K562 (cell line): Measurements from ENCODE around the gene TENT4A. TPM values are rescaled to one million over a fixed set of nuclear protein-coding genes. Genes with fewer than 3 reads are reported as not detected.

Source experiments
- CC2D1A ChIP-seq: fragments of 450-650 bp; IDR thresholded peaks from 2 replicates; pipeline ENCODE4 v1.6.1; 2017; ENCODE audit warnings: mild to moderate bottlenecking
- CREBBP ChIP-seq: IDR thresholded peaks from one replicate; pipeline ENCODE4 v1.6.1; 2012; ENCODE audit warnings: low read depth, mild to moderate bottlenecking, control low read depth, inconsistent platforms, low read length
- GABPB1 ChIP-seq: sonication (generic); formaldehyde crosslinking; IDR thresholded peaks from 2 replicates; pipeline ENCODE4 v1.8.0; 2022; ENCODE audit warnings: mild to moderate bottlenecking, missing genetic modification reagents
- GATA2 ChIP-seq: sonication (generic); formaldehyde crosslinking; IDR thresholded peaks from 2 replicates; pipeline ENCODE4 v1.4.0; 2020; ENCODE audit warnings: mild to moderate bottlenecking, missing genetic modification reagents
- MEIS2 ChIP-seq: fragments of 450-650 bp; IDR thresholded peaks from 2 replicates; pipeline ENCODE4 v1.6.1; 2014; ENCODE audit warnings: mild to moderate bottlenecking; ENCODE audit not compliant: partially characterized antibody
- MIER1 ChIP-seq: fragments of 450-650 bp; IDR thresholded peaks from 2 replicates; pipeline ENCODE4 v1.6.1; 2016; ENCODE audit warnings: antibody characterized with exemption, mild to moderate bottlenecking, low read depth
- NFIC ChIP-seq: fragments of 450-650 bp; IDR thresholded peaks from 2 replicates; pipeline ENCODE4 v1.6.1; 2017; ENCODE audit warnings: mild to moderate bottlenecking, inconsistent platforms
- NKRF ChIP-seq: fragments of 450-650 bp; IDR thresholded peaks from 2 replicates; pipeline ENCODE4 v1.6.1; 2016; ENCODE audit warnings: borderline replicate concordance
- PKNOX1 ChIP-seq: fragments of 450-650 bp; IDR thresholded peaks from 2 replicates; pipeline ENCODE4 v1.6.1; 2016
- RB1 ChIP-seq: fragments of 450-650 bp; IDR thresholded peaks from 2 replicates; pipeline ENCODE4 v1.6.1; 2017; ENCODE audit warnings: low read depth, mild to moderate bottlenecking
- SMARCC2 ChIP-seq: fragments of 450-650 bp; IDR thresholded peaks from 2 replicates; pipeline ENCODE4 v1.6.1; 2017; ENCODE audit warnings: antibody characterized with exemption, moderate library complexity, mild to moderate bottlenecking, low read depth
- STAT6 ChIP-seq: sonication (generic); formaldehyde crosslinking; IDR thresholded peaks from 2 replicates; pipeline ENCODE4 v1.8.1; 2023; ENCODE audit warnings: mild to moderate bottlenecking, missing genetic modification reagents
- XRCC3 ChIP-seq: fragments of 450-650 bp; IDR thresholded peaks from 2 replicates; pipeline ENCODE4 v1.6.1; 2017; ENCODE audit warnings: mild to moderate bottlenecking, moderate library complexity
- ZFPM2 ChIP-seq: fragments of 250-450 bp; sonication (Bioruptor Pico); IDR thresholded peaks from 2 replicates; pipeline ENCODE4 v1.5.1; 2022; ENCODE audit warnings: mild to moderate bottlenecking
- ZNF124 ChIP-seq: sonication (generic); formaldehyde crosslinking; IDR thresholded peaks from 2 replicates; pipeline ENCODE4 v1.8.1; 2022; ENCODE audit warnings: missing genetic modification reagents
- ZNF274 ChIP-seq: IDR thresholded peaks from 2 replicates; pipeline ENCODE4 v1.6.1; 2011; ENCODE audit warnings: low read depth, mild to moderate bottlenecking, low read length, moderate library complexity, borderline replicate concordance
- ZNF324 ChIP-seq: fragments of 250-450 bp; sonication (Bioruptor Pico); IDR thresholded peaks from 2 replicates; pipeline ENCODE4 v1.4.0; 2020; ENCODE audit warnings: mild to moderate bottlenecking
- ZNF76 ChIP-seq: fragments of 250-450 bp; sonication (Bioruptor Pico); IDR thresholded peaks from 2 replicates; pipeline ENCODE4 v1.4.0; 2020; ENCODE audit warnings: mild to moderate bottlenecking, moderate library complexity, borderline replicate concordance
- polyA plus RNA-seq, 8 experiments: library from polyadenylated mRNA; depleted of rRNA in 4 of 8; stranded (reverse) in 5 of 8; unstranded in 3 of 8; fragments of >200 nt; fragmentation: Nextera tagmentation in 2 of 8; fragmentation: Illumina TruSeq in 1 of 8; extraction: Ambion mirVana in 2 of 8; extraction: Trizol in 1 of 8; gene quantifications; 2 replicates each; pipeline versions ENCODE4 v1.2.1 to v1.2.3, GENCODE V29; 2011 to 2014; ENCODE audit warnings: inconsistent platforms in 1 of 8, missing spikeins in 1 of 8
- total RNA-seq, 7 experiments: library from RNA; depleted of rRNA in 6 of 7; stranded (reverse); fragments of >200 nt in 6 of 7; fragmentation: Illumina TruSeq in 2 of 7; extraction: Trizol in 2 of 7; gene quantifications; 2 replicates each; pipeline versions ENCODE4 v1.2.1 to v1.2.3, GENCODE V29; 2011 to 2021; ENCODE audit warnings: low replicate concordance in 1 of 7
- TF ChIP-seq, protein P1 (sequence below): sonication (generic); formaldehyde crosslinking; IDR thresholded peaks from 2 replicates; pipeline ENCODE4 v1.8.1; 2023; ENCODE audit warnings: mild to moderate bottlenecking, missing genetic modification reagents
- TF ChIP-seq, protein P2 (sequence below): fragments of 250-450 bp; sonication (Bioruptor Pico); IDR thresholded peaks from 2 replicates; pipeline ENCODE4 v1.4.0; 2020; ENCODE audit warnings: mild to moderate bottlenecking

The TENT4A gene
- total and polyA plus RNA-seq, 9 of the 15 experiments (the other 6 are each of a cell fraction or from before 2014, with no cell fraction given), result 1.3 to 27.3 (median 13.0) TPM

DNA sequence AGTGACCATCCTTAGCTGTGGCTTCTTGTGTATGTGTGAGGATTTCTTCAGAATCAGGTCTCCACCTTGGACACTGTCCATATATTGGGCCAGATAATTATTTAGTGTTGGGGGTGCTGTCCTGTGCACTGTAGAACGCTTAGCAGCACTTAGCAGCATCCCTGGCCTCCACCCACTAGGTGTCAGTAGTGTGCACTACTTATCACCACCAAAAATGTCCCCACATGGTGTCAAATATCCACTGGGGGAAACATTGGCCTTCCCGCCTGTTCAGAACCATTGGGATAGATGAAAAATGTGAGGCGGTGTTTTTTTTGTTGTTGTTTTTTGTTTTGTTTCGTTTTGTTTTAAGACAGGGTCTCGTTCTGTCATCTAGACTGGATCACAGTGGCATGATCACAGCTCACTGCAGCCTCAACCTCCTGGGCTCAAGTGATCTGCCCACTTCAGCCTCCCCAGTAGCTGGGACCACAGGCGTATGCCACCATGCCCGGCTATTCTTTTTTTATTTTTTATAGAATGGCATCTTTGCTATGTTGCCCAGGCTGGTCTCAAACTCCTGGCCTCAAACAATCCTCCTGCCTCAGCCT, 67.7 kb downstream of the TENT4A start (continued):
- TF ChIP-seq CREBBP (no peak), ZNF324 (no peak), RB1 (no peak), ZNF124 (CRISPR knock-in tag) (no peak), STAT6 (CRISPR knock-in tag) (no peak), ZNF274 (no peak), ZFPM2 (CRISPR knock-in tag) (no peak), GABPB1 (CRISPR knock-in tag) (no peak), GATA2 (CRISPR knock-in tag) (no peak), SMARCC2 (no peak), CC2D1A (peak; percentile 67; the same call in 1 of the 2 replicates), ZNF76 (CRISPR knock-in tag) (no peak), MEIS2 (no peak), NFIC (no peak), XRCC3 (no peak), NKRF (no peak), PKNOX1 (no peak), MIER1 (no peak)
- TF ChIP-seq, protein P1, sequence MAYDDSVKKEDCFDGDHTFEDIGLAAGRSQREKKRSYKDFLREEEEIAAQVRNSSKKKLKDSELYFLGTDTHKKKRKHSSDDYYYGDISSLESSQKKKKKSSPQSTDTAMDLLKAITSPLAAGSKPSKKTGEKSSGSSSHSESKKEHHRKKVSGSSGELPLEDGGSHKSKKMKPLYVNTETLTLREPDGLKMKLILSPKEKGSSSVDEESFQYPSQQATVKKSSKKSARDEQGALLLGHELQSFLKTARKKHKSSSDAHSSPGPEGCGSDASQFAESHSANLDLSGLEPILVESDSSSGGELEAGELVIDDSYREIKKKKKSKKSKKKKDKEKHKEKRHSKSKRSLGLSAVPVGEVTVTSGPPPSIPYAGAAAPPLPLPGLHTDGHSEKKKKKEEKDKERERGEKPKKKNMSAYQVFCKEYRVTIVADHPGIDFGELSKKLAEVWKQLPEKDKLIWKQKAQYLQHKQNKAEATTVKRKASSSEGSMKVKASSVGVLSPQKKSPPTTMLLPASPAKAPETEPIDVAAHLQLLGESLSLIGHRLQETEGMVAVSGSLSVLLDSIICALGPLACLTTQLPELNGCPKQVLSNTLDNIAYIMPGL, result no peak
- TF ChIP-seq, protein P2, sequence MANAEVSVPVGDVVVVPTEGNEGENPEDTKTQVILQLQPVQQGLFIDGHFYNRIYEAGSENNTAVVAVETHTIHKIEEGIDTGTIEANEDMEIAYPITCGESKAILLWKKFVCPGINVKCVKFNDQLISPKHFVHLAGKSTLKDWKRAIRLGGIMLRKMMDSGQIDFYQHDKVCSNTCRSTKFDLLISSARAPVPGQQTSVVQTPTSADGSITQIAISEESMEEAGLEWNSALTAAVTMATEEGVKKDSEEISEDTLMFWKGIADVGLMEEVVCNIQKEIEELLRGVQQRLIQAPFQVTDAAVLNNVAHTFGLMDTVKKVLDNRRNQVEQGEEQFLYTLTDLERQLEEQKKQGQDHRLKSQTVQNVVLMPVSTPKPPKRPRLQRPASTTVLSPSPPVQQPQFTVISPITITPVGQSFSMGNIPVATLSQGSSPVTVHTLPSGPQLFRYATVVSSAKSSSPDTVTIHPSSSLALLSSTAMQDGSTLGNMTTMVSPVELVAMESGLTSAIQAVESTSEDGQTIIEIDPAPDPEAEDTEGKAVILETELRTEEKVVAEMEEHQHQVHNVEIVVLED (CRISPR knock-in tag), result no peak
